Glutamatergic neuron (in vitro differentiated cells): ENCODE measurements around the gene EIF4G3. TPM values are rescaled to one million over a fixed set of nuclear protein-coding genes. Genes with fewer than 3 reads are reported as not detected.

Experiments
- DNase-seq: peaks from one replicate; pipeline ENCODE4 v3.0.0; 2022
- H3K27ac Mint-ChIP-seq: one replicate; pipeline ENCODE4 v1.8.0; 2020; ENCODE audit warnings: mild to moderate bottlenecking, mixed read lengths, inconsistent platforms; ENCODE audit not compliant: unreplicated experiment
- H3K27me3 Mint-ChIP-seq: one replicate; pipeline ENCODE4 v1.8.0; 2020; ENCODE audit warnings: mild to moderate bottlenecking, moderate library complexity, mixed read lengths, inconsistent platforms; ENCODE audit not compliant: unreplicated experiment
- H3K36me3 Mint-ChIP-seq: one replicate; pipeline ENCODE4 v1.8.0; 2020; ENCODE audit warnings: mild to moderate bottlenecking, mixed read lengths, inconsistent platforms; ENCODE audit not compliant: unreplicated experiment
- H3K4me1 Mint-ChIP-seq: one replicate; pipeline ENCODE4 v1.8.0; 2020; ENCODE audit warnings: mild to moderate bottlenecking, low read depth, mixed read lengths, inconsistent platforms; ENCODE audit not compliant: unreplicated experiment
- H3K4me3 Mint-ChIP-seq: one replicate; pipeline ENCODE4 v1.8.0; 2020; ENCODE audit warnings: mild to moderate bottlenecking, mixed read lengths, inconsistent platforms; ENCODE audit not compliant: unreplicated experiment
- H3K9me3 Mint-ChIP-seq: one replicate; pipeline ENCODE4 v1.8.0; 2020; ENCODE audit warnings: mild to moderate bottlenecking, moderate library complexity, mixed read lengths, inconsistent platforms; ENCODE audit not compliant: unreplicated experiment
- CTCF ChIP-seq: fragments of 200-600 bp; sonication (generic); IDR thresholded peaks from one replicate; pipeline ENCODE4 v1.5.0; 2021; ENCODE audit not compliant: partially characterized antibody, unreplicated experiment
- total RNA-seq: library from RNA; stranded (reverse); fragmentation: NEBNext Ultra II Directional; extraction: Animal tissue kit (Norgen Biotek cat#: 25700); gene quantifications from one replicate; pipeline ENCODE4 v1.2.1, GENCODE V29; 2021; ENCODE audit not compliant: unreplicated experiment

EIF4G3 gene
- total RNA-seq, 1 donor from 2014 or later: 100 TPM

- Mint-ChIP-seq H3K4me1 (peaks cover 4% of the 10 kb centered on the region), H3K4me3 (no peak overlapping the region), H3K27me3 (peaks cover 1% of the 10 kb centered on the region), H3K9me3 (peaks cover 2% of the 10 kb centered on the region), H3K27ac (no peak overlapping the region), H3K36me3 (no peaks in the 10 kb centered on the region)
- no peak for DNase-seq
- TF ChIP-seq CTCF: no peak
Observed at GRCh38 chr1:20950679-20951078, 226.0 kb downstream of the EIF4G3 start.

- Mint-ChIP-seq H3K36me3 (no peaks in the 10 kb centered on the region), H3K4me3 (no peak overlapping the region), H3K4me1 (peaks cover 4% of the 10 kb centered on the region), H3K27me3 (peaks cover 1% of the 10 kb centered on the region), H3K27ac (no peak overlapping the region), H3K9me3 (peaks cover 2% of the 10 kb centered on the region)
- TF ChIP-seq CTCF: no peak
- DNase-seq: no peak
Observed at GRCh38 chr1:20949871-20950590, 226.7 kb downstream of the EIF4G3 start.

GRCh38 chr1:20948101-20948500 is 228.6 kb downstream of the EIF4G3 start:
- Mint-ChIP-seq H3K36me3 (no peaks in the 10 kb centered on the region), H3K4me3 (no peak overlapping the region), H3K27ac (no peak overlapping the region), H3K9me3 (peaks cover 2% of the 10 kb centered on the region), H3K27me3 (peaks cover 1% of the 10 kb centered on the region), H3K4me1 (peaks cover 4% of the 10 kb centered on the region)
- DNase-seq: no peak
- TF ChIP-seq CTCF: no peak

GRCh38 chr1:20947409-20947808 is 229.3 kb downstream of the EIF4G3 start:
- no peak for DNase-seq
- TF ChIP-seq CTCF: no peak
- Mint-ChIP-seq H3K36me3 (no peaks in the 10 kb centered on the region), H3K4me3 (no peak overlapping the region), H3K27me3 (peaks cover 1% of the 10 kb centered on the region), H3K27ac (no peak overlapping the region), H3K4me1 (peaks cover 4% of the 10 kb centered on the region), H3K9me3 (peaks cover 2% of the 10 kb centered on the region)

GRCh38 chr1:20936621-20937020 is 240.1 kb downstream of the EIF4G3 start:
- Mint-ChIP-seq H3K4me3 (no peak overlapping the region), H3K4me1 (no peaks in the 10 kb centered on the region), H3K27ac (no peak overlapping the region), H3K36me3 (peaks cover 6% of the 10 kb centered on the region), H3K27me3 (no peaks in the 10 kb centered on the region), H3K9me3 (no peaks in the 10 kb centered on the region)
- TF ChIP-seq CTCF: no peak
- DNase-seq: no peak
